HL-60 (cell line): Measurements from ENCODE around the gene POLR1G.

Experiments used
- CTCF ChIP-seq: IDR thresholded peaks from one replicate; pipeline ENCODE4 v1.5.1; 2011; ENCODE audit warnings: low read length, control low read depth, inconsistent platforms; ENCODE audit not compliant: insufficient read depth
- GABPA ChIP-seq: IDR thresholded peaks from 2 replicates; pipeline ENCODE4 v1.6.1; 2012; ENCODE audit warnings: low read depth
- POLR2AphosphoS5 ChIP-seq: IDR thresholded peaks from 2 replicates; pipeline ENCODE4 v1.6.1; 2012; ENCODE audit warnings: low read depth
- SPI1 ChIP-seq: IDR thresholded peaks from 2 replicates; pipeline ENCODE4 v1.6.1; 2012; ENCODE audit warnings: low read depth, mild to moderate bottlenecking, borderline replicate concordance
- TF ChIP-seq, protein P1 (sequence below): IDR thresholded peaks from 2 replicates; pipeline ENCODE4 v1.6.1; 2012; ENCODE audit warnings: low read depth; ENCODE audit not compliant: insufficient replicate concordance

DNA sequence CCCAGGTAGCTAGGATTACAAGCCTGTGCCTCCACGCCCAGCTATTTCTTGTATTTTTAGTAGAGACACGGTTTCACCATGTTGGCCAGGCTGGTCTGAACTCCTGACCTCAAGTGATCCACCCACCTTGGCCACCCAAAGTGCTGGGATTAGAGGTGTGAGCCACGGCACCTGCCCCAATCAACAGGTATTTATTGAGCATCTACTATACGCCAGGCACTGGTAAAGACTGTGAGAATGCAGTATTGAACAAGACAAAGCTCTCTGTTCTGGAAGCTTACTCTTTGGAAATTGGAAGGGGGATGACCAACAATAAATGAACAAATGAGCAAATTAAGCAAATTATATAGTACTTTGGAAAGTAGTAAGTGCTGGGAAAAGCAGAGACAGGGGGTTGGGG lies 38.7 kb downstream of the POLR1G start:
- TF ChIP-seq CTCF (no peak), GABPA (no peak), POLR2AphosphoS5 (no peak), SPI1 (no peak)
- TF ChIP-seq, protein P1, sequence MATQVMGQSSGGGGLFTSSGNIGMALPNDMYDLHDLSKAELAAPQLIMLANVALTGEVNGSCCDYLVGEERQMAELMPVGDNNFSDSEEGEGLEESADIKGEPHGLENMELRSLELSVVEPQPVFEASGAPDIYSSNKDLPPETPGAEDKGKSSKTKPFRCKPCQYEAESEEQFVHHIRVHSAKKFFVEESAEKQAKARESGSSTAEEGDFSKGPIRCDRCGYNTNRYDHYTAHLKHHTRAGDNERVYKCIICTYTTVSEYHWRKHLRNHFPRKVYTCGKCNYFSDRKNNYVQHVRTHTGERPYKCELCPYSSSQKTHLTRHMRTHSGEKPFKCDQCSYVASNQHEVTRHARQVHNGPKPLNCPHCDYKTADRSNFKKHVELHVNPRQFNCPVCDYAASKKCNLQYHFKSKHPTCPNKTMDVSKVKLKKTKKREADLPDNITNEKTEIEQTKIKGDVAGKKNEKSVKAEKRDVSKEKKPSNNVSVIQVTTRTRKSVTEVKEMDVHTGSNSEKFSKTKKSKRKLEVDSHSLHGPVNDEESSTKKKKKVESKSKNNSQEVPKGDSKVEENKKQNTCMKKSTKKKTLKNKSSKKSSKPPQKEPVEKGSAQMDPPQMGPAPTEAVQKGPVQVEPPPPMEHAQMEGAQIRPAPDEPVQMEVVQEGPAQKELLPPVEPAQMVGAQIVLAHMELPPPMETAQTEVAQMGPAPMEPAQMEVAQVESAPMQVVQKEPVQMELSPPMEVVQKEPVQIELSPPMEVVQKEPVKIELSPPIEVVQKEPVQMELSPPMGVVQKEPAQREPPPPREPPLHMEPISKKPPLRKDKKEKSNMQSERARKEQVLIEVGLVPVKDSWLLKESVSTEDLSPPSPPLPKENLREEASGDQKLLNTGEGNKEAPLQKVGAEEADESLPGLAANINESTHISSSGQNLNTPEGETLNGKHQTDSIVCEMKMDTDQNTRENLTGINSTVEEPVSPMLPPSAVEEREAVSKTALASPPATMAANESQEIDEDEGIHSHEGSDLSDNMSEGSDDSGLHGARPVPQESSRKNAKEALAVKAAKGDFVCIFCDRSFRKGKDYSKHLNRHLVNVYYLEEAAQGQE: no peak
